Gastrocnemius medialis (tissue), 4 donors: ENCODE measurements around the gene IL26. TPM values are rescaled to one million over a fixed set of nuclear protein-coding genes. Genes with fewer than 3 reads are reported as not detected.

Experiments used
- ATAC-seq, 2 donors: fragments of 150-250 bp; one replicate each; pipeline ENCODE4 v1.9.1; 2016
- DNase-seq, 2 donors: peaks; one replicate each; pipeline ENCODE4 v3.0.0-alpha.2; 2019
- H3K27ac ChIP-seq, 4 donors: fragments of 200-600 bp; sonication (generic); 1 replicate in 1 of 4; 2 replicates in 3 of 4; pipeline ENCODE4 v1.5.1; 2016 to 2018; ENCODE audit warnings: mild to moderate bottlenecking in 2 of 4, moderate library complexity in 1 of 4
- H3K27me3 ChIP-seq, 3 donors: fragments of 200-600 bp; sonication (generic) in 2 of 3; 1 replicate in 1 of 3; 2 replicates in 2 of 3; pipeline versions ENCODE4 v1.5.1 to v1.6.0; 2016 to 2019; ENCODE audit warnings: mild to moderate bottlenecking in 1 of 3, moderate library complexity in 1 of 3
- H3K36me3 ChIP-seq, 2 donors: fragments of 200-600 bp; sonication (generic) in 1 of 2; one replicate each; pipeline ENCODE4 v1.5.1; 2017 to 2018
- H3K4me1 ChIP-seq, 2 donors: fragments of 200-600 bp; sonication (generic) in 1 of 2; one replicate each; pipeline ENCODE4 v1.5.1; 2016 to 2017; ENCODE audit warnings: mild to moderate bottlenecking in 2 of 2
- H3K4me3 ChIP-seq, 4 donors: fragments of 200-600 bp; sonication (generic) in 3 of 4; 1 replicate in 1 of 4; 2 replicates in 3 of 4; pipeline ENCODE4 v1.5.1; 2016 to 2019; ENCODE audit warnings: mild to moderate bottlenecking in 2 of 4
- H3K9me3 ChIP-seq, 3 donors: fragments of 200-600 bp; sonication (generic) in 2 of 3; 1 replicate in 1 of 3; 2 replicates in 2 of 3; pipeline ENCODE4 v1.5.1; 2016 to 2019
- POLR2A ChIP-seq, 2 donors: fragments of 450-650 bp; IDR thresholded peaks; one replicate each; pipeline ENCODE4 v1.6.1; 2017; ENCODE audit warnings: antibody characterized with exemption in 2 of 2, mild to moderate bottlenecking in 2 of 2, moderate library complexity in 2 of 2
- in situ Hi-C, 4 donors: fragments of 200-750 bp; cut with MboI; loops; one replicate each; pipeline versions ENCODE4 v1.15.0 to v1.8.0; 2017; ENCODE audit warnings: low sequenced_read_pairs in 4 of 4
- intact Hi-C: fragments of 100-400 bp; cut with DNase I; formaldehyde crosslinking; loops from one replicate; pipeline ENCODE4 v1.15.1; 2023; ENCODE audit warnings: low total_unique reads
- total RNA-seq, 4 donors: library from RNA; depleted of rRNA; stranded (reverse); fragments of >200 nt; gene quantifications; one replicate each; pipeline versions ENCODE4 v1.1.0 to v1.2.3, GENCODE V29; 2016
- TF ChIP-seq, protein P1 (sequence below), 5 experiments: fragments of 450-650 bp in 3 of 5; fragments of 200-600 bp in 2 of 5; sonication (generic) in 2 of 5; IDR thresholded peaks in 4 of 5; conservative IDR thresholded peaks in 1 of 5; 1 replicate in 4 of 5; 2 replicates in 1 of 5; pipeline ENCODE4 v1.5.1; 2016 to 2019; ENCODE audit warnings: antibody characterized with exemption in 5 of 5, mild to moderate bottlenecking in 3 of 5, moderate library complexity in 3 of 5

IL26 gene
- total RNA-seq, 4 donors from 2014 or later = not detected

DNA sequence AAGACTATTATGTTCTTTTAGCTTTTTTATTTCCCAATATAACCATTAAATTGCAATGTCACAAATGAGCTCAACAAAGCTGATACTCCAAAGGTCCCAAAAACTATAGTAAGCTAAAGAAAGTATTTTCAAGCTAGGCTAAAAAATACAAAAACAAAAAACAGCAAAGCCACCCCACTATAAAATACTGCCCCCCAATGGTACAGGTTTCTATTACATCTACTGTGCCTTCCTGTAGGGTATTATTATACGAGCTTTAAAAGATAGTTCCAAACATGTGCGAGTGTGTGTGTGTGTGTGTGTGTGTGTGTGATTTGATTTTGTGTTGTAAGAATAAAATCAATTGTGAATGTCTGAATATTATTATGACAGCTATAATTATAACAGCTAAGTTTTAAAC lies 67.2 kb downstream of the IL26 start:
- TF ChIP-seq, protein P1, sequence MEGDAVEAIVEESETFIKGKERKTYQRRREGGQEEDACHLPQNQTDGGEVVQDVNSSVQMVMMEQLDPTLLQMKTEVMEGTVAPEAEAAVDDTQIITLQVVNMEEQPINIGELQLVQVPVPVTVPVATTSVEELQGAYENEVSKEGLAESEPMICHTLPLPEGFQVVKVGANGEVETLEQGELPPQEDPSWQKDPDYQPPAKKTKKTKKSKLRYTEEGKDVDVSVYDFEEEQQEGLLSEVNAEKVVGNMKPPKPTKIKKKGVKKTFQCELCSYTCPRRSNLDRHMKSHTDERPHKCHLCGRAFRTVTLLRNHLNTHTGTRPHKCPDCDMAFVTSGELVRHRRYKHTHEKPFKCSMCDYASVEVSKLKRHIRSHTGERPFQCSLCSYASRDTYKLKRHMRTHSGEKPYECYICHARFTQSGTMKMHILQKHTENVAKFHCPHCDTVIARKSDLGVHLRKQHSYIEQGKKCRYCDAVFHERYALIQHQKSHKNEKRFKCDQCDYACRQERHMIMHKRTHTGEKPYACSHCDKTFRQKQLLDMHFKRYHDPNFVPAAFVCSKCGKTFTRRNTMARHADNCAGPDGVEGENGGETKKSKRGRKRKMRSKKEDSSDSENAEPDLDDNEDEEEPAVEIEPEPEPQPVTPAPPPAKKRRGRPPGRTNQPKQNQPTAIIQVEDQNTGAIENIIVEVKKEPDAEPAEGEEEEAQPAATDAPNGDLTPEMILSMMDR (IDR thresholded peaks at IDR 0.05 in 4 of 5, conservative IDR thresholded peaks at IDR 0.05 in 1 of 5) = peak in 4 of 5 experiments; percentile 6 to 51 (median 28)
- no peak for TF ChIP-seq POLR2A (IDR thresholded peaks at IDR 0.05)
- Histone ChIP-seq H3K36me3 (no peaks in the 10 kb centered on the region), H3K4me3 (no peak overlapping the region), H3K4me1 (no peaks in the 10 kb centered on the region), H3K27ac (no peak overlapping the region), H3K9me3 (no peaks in the 10 kb centered on the region), H3K27me3 (no peaks in the 10 kb centered on the region)
- ATAC-seq (no peak), DNase-seq (no peak)
- intact Hi-C loops (loop anchor here (2.0 kb wide), 1 partner anchor 118 kb away; no protein-coding TSS in a partner anchor), in situ Hi-C loops (loop anchor here in 1 of 4 donors (25.0 kb wide), 1 partner anchor 96 kb away; no protein-coding TSS in a partner anchor)

DNA sequence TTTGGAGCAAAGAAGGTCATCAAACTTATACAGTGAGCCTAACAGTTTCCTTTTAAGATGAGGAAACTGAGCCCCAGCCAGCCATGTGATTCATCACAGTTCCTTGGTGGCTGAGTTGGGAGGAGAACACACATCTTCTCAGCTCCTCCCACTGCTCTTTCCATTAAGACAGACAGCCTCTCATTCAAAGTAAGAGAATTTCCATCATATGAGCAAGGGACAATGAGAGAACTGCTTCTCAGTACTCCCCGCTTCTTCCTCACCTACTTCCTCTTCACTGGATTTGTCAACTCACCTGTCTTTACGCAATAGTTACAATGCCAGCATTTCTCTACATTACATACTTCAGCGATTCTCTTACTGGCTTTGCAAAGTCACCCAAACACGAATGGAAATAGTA lies 68.2 kb downstream of the IL26 start:
- DNase-seq (no peak), ATAC-seq (no peak)
- TF ChIP-seq POLR2A (IDR thresholded peaks at IDR 0.05) = no peak
- TF ChIP-seq, protein P1 (IDR thresholded peaks at IDR 0.05 in 4 of 5, conservative IDR thresholded peaks at IDR 0.05 in 1 of 5) = no peak
- H3K27ac ChIP-seq = no peak overlapping the region
- no peaks in the 10 kb centered on the region for H3K9me3 ChIP-seq
- in situ Hi-C loops = loop anchor here in 1 of 4 donors (25.0 kb wide), 1 partner anchor 95 kb away; no protein-coding TSS in a partner anchor
- H3K4me3 ChIP-seq = no peak overlapping the region
- H3K36me3 ChIP-seq = no peaks in the 10 kb centered on the region
- no peaks in the 10 kb centered on the region for H3K27me3 ChIP-seq
- intact Hi-C loops = no loop called here
- H3K4me1 ChIP-seq = no peaks in the 10 kb centered on the region

DNA sequence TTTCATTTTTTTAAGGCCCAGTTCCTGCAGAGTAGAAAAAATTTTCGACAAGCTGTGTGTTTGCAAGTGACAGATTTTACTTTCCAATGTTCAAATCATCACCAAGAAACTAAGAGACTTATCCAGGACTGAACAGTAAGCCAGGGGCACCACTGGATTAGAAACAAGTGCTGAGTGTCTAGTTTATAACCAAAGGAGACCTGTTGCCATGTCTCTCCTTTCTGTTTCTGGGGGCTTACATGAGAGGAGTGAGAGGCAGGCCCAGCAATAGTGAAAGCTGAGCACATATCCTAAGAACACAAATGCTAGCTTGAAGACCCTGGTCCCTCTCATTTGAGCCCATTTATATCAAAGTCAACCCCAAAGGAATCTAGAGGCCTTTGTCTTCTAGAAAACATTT lies 69.0 kb downstream of the IL26 start:
- Histone ChIP-seq H3K27ac (no peak overlapping the region), H3K4me1 (no peaks in the 10 kb centered on the region), H3K27me3 (no peaks in the 10 kb centered on the region), H3K4me3 (no peak overlapping the region), H3K36me3 (no peaks in the 10 kb centered on the region), H3K9me3 (no peaks in the 10 kb centered on the region)
- intact Hi-C loops = no loop called here
- ATAC-seq (no peak), DNase-seq (no peak)
- in situ Hi-C loops = loop anchor here in 1 of 4 donors (25.0 kb wide), 1 partner anchor 94 kb away; no protein-coding TSS in a partner anchor
- TF ChIP-seq, protein P1 (IDR thresholded peaks at IDR 0.05 in 4 of 5, conservative IDR thresholded peaks at IDR 0.05 in 1 of 5) = no peak
- TF ChIP-seq POLR2A (IDR thresholded peaks at IDR 0.05) = no peak

DNA sequence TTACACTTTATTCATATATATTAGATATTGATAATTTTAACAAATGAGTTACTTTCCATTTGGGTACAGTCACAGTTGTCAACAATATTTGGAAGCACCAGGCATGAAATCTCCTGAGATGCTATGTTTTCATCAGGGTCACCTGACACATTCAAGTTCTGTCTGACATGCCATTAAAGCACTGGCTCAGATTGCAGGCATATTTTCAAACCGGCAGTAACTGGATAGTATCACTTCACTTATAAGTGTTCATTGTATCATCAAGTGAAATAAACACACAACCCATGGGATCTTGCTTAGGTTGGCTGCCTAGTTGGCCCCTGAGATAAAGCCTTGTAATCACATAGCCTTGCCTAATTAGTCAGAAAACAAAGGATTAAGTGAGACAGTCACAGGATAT lies 70.8 kb downstream of the IL26 start:
- TF ChIP-seq, protein P1 (IDR thresholded peaks at IDR 0.05 in 4 of 5, conservative IDR thresholded peaks at IDR 0.05 in 1 of 5) = no peak
- TF ChIP-seq POLR2A (IDR thresholded peaks at IDR 0.05) = no peak

More for the DNA sequence above, 70.8 kb downstream of the IL26 start:
- in situ Hi-C loops (loop anchor here in 1 of 4 donors (25.0 kb wide), 1 partner anchor 92 kb away; no protein-coding TSS in a partner anchor), intact Hi-C loops (no loop called here)
- no peak for ATAC-seq
- Histone ChIP-seq H3K27me3 (no peaks in the 10 kb centered on the region), H3K27ac (no peak overlapping the region), H3K9me3 (no peaks in the 10 kb centered on the region), H3K4me3 (no peak overlapping the region), H3K36me3 (no peaks in the 10 kb centered on the region), H3K4me1 (no peaks in the 10 kb centered on the region)
- DNase-seq = no peak

Other genes with a start within 250 kb of the IL26 start
- gene IFNG-AS1, start 236.4 kb downstream of the IL26 start, total RNA-seq = not detected
- gene IFNG, start 66.1 kb downstream of the IL26 start, total RNA-seq = not detected
- not detected for gene IL22, start 27.8 kb upstream of the IL26 start, total RNA-seq
- gene MDM1, start 106.6 kb upstream of the IL26 start, total RNA-seq = 1 to 10 TPM; 1.6 to 6.8 (median 3.4) TPM